ENCODE data around the gene SUMO2. TPM values are rescaled to one million over a fixed set of nuclear protein-coding genes. Genes with fewer than 3 reads are reported as not detected.
"Not testable (repeated sequence)": the region's sequence is repeated elsewhere in the genome, so short reads cannot be mapped to it uniquely, and the experiment has no call there.

Gene SUMO2
- polyA plus RNA-seq, 12 donors, result 315 to 505 (median 392) TPM; not detected in 1

DNA sequence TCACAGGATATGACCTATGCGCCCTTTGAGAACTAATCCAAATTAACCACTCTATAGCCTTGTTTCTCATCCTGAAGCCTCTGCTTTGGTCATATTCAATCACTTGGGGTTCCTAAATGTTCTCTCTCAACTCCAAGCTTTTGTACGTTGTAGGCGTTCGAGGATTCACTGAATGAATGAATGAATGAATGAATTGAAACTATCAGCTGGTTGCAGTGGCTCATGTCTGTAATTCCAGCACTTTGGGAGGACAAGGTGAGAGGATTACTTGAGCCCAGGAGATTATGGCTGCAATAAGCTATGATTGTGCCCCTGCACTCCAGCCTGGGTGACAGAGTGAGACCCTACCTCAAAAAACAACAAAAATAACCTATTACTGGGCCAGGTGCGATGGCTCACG lies 5.9 kb upstream of the SUMO2 start:
- DNase-seq, result no peak

DNA sequence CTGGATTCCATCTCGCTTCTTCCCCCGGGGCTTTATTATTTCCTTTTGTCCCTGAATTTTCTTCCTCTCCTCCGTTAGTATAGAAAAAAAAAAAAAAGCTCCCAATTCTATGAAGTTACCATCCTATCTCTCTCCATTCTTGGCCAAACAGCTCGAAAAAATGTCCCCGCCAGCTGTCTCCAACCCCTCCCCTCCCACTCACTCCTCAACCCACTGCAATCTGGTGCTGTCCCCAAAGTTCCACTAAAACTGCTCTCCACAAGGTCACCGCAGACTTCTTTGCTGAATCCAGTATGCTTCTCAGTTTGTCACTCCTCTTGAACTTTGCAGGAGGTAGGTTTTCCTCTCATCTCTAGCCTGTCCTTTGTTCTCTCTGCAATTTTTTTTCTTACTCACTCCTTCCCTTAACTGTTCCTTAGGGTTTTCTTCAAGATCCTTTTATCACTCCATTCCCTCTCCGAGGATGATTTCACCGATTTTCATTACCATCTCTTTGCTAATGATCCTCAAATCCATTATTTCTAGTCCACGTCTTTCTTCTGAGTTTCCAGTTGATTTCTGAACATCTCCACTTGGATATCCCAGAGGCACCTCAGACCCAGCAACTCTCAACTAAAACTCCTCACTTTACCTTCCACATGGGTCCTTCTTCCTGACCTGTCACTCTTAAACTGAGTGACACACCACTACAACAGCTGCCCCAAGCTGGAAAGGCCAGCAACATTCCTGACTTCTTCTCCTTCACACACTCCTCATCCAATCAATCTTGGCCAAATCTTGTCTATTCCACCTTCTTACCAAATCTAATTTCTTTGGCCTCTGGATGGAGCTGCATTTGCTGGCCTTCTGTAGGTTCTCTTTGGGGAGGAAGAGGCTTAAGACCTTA lies 1.5 kb upstream of the SUMO2 start:
- DNase-seq, result no peak

DNA sequence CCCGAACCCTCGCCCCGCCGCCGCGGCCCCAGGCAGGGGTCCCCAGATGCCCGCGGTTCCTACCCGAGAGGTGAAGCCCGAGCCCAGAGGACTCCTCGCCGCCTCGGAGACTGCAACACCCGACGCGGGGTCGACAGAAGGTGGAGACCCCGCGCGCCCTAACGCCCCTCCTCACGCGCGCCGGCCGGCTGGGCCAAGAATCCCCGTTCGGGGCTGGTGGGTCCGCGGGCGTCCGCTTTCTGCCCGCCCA lies 515 bp downstream of the SUMO2 start:
- no peak for DNase-seq

DNA sequence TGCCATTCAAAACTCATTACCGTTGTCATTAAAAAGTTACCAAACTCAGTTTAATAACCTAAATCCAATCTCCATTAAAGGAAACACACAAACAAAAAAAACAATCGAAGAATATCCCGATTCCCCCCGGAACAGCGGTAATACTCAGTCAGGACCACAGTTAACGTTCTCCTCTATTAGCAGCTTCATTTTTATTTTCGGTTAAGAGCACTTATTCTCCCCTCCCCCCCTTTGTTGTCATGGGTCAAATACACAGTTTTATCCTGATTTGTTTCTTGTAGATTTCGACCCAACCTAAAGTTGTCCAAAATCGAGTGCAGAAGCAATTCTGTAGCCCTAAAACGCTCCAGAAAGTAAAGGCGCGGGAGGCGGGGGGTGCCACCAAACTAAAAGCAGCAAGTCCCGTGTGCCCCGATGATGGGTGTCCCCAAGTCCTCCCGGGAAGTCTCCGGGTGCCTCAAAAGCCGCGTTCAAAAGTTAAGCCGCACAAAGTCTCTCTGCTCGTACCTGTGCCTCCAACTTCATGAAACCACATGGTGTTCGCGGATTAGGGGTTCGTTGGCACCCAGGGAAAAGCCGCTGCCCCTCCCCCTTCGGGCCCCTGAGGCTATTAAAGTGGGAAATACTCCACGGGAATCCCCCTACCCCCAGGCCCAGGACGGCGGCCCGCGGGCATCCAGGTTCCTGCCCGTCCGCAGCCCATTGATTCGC lies 996 bp downstream of the SUMO2 start:
- DNase-seq, result peak; percentile 14

DNA sequence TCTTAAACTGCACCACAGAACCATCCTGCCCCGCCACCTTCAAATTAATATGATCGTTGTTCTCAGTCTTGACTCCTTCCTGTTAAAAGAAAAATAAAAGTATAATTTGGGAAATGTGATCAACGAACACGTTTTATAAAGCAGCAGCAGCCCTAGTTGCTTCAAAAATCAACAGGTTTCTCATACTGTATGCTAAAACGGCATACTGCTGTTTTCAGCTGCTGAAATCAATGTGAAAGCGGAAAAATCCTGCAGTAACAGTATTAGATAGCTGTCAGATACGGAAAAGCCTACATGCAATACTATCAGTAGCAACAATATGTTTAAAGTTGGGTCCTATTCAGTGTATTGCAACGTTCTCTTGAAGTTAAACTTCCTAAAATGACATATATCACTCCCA lies 1.6 kb downstream of the SUMO2 start:
- no peak for DNase-seq

DNA sequence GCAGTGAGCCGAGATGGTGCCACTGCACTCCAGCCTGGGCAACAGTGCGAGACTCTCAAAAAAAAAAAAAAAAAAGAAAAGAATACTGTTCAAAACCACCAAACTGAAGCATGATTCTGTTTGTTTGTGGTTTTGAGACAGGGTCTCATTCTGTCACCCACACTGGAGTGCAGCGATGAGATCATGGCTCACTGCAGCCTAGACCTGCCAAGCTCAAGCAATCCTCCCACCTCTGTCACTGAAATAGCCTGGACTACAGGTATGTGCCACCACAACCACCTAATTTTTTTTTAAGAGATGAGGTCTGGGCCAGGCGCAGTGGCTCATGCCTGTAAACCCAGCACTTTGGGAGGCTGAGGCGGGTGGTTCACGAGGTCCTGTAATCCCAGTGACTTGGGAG lies 4.3 kb downstream of the SUMO2 start:
- DNase-seq, result no peak

DNA sequence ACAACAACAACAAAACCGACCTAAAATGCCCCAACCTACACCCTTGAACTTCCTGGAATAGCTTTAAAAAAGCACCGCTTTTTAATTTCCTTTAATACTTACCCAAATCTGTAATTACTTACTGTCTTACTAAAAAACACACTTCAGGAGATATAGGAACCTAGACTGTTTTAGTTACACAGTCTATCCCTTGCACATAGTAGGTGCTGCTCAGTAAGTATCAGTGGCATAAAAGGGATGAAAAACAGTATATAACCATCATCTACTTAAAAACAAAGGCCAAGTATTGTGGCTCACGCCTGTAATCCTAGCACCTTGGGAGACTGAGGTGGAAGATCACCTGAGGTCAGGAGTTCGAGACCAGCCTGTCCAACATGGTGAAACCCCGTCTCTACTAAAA lies 6.1 kb downstream of the SUMO2 start:
- no peak for DNase-seq

DNA sequence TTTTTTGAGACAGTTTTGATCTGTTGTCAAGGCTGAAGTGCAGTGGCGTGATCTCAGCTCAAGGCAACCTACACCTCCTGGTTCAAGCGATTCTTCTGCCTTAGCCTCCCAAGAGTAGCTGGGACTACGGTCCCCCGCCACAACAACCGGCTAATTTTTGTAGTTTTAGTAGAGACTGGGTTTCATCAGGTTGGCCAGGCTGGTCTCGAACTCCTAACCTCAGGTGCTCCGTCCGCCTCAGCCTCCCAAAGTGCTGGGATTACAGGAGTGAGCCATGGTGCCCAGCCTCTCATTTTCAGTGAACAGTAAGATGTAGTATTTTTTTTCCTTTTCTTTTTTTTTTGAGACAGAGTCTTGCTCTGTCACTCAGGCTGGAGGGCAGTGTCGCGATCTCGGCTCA lies 7.8 kb downstream of the SUMO2 start:
- DNase-seq, result no peak

DNA sequence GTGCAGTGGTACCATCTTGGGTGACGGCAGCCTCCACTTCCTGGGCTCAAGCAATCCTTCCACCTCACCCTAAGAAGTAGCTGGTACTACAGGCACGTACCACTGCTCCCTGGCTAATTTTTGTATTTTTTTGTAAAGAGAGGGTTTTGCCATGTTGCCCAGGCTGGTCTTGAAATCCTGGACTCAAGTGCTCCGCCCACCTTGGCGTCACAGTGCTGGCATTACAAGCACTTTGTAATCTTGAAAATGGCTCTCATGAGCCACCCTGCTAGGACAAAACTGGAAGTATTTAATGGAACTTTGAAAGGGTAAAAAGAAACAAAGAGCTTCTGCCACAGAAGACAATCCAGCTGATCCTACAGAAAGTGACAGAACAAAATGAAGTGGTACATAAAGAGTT lies 9.2 kb downstream of the SUMO2 start:
- no peak for DNase-seq

DNA sequence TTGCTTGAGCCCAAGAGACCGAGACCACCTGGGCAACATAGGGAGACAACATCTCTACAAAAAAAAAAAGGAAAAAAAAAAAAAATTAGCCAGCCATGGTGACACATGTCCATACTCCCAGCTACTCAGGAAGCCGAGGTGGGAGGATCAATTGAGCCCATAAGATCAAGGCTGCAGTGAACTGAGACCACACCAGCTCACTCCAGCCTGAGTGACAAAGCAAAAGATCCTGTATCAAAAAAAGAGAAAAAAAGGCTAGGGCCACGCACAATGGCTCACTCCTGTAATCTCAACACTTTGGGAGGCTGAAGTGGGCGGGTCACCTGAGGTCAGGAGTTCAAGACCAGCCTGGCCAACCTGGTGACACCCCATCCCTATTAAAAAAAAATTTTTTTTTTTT lies 13.8 kb downstream of the SUMO2 start:
- no peak for DNase-seq

DNA sequence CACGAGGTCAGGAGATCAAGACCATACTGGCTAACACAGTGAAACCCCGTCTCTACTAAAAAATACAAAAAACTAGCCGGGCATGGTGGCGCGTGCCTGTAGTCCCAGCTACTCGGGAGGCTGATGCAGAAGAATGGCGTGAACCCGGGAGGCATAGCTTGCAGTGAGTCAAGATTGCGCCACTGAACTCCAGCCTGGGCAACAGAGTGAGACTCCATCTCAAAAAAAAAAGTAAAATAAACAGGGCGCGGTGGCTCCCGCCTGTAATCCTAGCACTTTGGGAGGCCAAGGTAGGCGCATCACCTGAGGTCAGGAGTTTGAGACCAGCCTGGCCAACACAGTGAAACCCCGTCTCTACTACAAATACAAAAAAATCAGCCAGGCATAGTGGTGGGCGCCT lies 18.2 kb downstream of the SUMO2 start:
- DNase-seq, result not testable (repeated sequence)

DNA sequence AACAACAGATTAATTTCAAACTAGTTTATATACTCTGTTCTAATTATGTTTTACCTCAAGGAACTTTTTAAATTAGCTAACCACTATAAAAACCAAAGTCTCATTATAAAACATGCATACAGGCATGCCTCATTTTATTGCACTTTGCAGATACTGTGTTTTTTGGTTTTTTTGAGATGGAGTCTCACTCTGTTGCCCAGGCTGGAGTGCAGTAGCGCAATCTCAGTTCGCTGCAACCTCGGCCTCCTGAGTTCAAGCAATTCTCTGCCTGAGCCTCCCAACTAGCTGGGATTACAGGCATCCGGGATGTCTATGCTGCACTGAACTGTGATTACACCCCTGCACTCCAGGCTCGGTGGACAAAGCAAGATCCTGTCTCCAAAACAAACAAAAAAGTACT lies 19.7 kb downstream of the SUMO2 start:
- DNase-seq, result no peak

DNA sequence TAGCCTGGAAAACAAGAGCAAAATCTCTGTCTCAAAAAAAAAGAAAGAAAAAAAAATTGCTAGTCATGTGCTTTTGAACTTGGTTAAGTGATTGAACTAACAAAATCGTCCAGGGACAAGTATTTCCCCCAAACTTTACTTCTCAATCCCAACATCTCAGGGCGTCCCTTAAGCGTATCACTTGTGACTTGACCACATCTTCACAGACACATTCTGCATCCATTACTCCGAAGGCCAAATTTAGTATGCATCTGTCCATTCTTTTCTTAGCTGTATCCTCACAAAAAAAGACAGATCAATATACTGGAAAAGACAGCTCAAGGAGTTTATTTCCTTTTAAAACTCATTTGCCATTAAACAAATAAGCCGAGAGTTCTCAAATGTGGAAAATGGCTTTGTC lies 22.5 kb downstream of the SUMO2 start:
- no peak for DNase-seq

DNA sequence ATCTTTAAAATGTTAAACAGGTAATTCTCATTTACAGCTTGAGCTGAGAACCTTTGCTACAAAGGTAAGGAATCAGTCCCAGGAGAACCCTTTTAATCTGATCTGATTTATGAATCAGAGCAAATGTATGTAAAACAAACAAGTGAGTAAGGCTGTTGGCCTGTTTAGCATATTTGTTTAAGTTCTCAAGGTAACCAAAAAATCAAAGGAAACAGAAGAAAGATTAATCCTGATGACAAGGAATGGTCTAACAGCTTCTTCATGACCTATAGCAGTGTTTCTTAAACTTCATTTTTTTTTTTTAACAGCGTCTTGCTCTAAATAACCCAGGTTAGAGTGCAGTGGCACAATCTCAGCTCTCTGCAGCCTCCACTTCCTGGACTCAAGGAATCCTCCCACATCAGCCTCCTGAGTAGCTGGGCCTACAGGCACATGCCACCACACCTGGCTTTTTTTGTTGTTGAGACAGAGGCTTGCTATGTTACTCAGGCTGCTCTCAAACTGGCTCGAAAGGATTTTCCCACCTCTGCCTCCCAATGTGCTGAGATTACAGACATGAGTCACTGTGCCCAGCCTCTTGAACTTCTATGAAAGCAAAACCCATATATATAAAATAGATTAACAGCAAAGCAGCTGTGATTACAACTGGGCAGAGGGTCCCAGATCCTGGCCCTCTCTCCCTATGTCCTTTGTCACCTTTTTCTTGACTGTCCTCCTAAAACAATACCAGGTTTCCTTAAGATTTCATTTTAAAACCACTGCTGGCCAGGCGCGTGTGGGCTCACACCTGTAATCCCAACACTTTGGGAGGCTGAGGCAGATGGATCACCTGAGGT lies 23.3 kb downstream of the SUMO2 start:
- no peak for DNase-seq

DNA sequence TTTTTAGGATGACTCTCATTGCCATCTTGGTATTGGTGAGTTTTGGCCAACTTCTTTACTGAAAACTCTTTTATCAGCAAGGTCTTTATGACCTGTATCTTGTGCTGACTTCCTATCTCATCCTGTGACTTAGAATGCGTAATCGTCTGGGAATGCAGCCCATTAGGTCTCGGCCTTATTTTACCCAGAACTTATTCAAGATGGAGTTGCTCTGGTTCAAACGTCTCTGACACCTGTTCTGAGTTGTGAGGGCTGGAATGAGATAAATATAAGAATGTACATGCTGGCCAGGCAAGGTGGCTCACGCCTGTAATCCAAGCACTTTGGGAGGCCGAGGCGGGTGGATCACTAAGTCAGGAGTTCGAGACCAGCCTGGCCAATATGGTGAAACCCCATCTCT lies 24.3 kb downstream of the SUMO2 start:
- not testable (repeated sequence) for DNase-seq

DNA sequence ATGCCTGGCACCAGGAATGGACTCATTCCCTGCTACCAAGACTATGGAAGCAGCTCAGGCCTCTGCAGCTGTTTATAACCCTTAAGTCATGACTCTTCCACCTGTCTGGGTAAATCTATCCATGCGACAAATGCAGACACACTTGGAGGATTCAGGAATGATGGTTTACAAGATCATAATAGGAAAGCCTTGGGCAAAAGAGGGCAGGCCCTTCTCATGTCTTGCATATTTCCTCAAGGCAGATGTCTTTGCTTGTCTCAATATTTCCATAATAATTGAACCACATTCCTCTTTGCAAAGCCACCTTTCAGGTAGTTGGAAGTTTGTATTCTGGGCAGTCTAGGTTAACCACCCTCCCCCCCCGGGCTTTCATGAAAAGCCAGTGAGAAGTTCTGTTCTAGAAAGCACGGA lies 27.6 kb downstream of the SUMO2 start:
- DNase-seq, result peak; percentile 18

DNA sequence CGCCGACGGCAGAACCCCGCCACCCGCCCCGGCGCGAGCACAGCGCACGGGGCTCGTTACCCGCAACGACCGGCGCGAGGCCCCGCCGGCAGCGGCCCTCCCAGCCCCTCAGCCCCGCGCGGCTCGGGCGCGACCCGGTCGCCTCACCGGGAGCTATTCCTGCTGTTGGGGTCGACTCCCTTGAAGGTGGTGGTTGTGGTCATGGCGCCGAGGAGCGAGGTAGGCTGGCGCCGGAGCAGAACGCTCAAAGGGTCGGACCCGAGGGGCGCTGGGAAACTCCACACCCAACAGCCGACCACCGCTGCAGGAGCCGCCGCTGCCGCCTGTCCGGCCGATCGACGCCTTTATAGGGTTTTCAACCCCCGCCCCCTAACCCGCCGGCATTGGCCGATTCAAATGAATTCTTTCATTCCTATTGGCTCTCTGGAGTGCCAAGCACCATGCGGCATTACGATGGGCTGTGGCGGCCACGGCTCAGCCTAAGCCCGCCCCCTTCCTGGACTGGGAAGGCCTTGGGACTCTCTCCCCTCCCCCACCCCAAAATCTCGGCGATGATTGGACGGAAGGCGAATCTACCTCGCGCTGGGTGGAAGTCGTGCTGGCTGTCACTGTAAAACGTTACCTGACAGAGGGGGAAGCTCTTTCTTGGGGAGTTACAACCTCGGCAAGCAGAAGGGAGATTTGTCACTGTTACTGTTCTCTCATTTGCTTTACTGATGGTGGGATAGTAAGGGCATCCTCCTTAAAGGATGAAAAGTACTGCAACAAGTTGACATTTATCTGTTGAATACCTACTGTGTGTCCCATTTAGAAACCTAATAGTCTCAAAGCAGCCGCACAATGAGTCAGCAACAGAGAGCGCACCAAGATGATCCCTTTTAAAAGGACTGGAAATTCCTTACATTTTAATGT lies 28.3 kb downstream of the SUMO2 start, which contains the start of gene JPT1:
Gene JPT1 (minus strand): TSS at position 318 of the 912 bp plus-strand sequence. CDS start 115 bp downstream, at position 203.
- peak; percentile 98 for DNase-seq

DNA sequence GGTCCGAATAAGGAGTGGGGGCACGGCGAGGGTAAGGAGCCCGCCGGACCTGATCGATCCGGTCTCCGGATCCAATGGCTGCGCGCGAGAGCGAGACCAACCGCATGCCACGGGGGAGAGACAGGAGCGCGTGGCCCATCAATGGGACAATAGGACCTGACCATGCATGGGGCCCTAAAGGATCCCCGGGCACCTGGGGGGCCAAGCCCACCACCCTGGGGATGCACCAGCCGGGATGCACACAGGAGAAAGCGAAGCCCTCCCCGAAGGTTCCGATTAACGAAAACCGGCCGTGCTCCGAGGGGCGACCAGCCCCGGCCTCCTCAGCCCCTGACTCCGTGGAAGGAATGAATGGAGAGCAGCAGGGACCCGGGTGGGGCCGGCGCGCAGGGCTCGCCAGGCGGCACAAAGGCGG lies 29.0 kb downstream of the SUMO2 start:
- peak; percentile 21 for DNase-seq

DNA sequence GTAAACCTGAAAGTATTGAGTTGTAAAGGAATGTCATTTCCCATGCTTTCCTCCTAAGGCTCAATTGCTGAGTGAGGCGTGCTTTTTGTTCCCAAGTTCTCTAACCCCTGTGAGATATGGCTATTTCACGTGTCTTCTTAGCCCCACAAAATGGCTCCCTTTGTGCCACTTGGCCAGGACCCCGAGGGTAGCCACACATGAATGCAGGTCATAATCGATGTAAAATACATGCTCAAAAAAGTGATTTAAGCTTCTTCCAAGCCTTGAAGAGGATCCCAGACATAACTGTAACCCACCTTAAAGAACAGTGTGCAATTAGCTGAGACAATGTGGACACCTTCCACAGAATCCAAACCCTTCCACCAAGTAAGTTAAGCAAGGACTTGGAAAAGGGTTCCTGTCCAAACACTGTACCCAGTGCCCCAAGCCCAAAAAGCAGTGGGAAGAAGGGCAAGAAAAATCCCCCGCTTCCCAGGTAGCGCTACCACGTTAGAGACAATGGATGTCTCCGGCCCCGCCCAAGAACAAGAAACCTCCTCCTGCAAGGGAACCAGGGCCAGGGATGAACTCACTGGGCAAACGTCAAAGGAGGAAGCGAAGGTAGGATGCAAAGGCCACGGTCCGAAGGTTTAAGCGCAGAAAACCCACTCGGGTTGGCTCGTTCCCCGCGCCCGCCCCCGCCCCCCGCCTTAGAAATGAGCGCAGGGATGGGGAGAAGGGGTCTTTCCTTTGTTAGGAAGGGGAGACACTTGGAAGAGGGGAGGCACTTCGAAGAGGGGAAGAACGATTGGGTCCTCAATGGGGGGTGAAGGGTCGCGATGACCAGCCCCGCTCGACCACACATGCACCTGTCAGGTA lies 29.6 kb downstream of the SUMO2 start:
- DNase-seq, result peak; percentile 25

DNA sequence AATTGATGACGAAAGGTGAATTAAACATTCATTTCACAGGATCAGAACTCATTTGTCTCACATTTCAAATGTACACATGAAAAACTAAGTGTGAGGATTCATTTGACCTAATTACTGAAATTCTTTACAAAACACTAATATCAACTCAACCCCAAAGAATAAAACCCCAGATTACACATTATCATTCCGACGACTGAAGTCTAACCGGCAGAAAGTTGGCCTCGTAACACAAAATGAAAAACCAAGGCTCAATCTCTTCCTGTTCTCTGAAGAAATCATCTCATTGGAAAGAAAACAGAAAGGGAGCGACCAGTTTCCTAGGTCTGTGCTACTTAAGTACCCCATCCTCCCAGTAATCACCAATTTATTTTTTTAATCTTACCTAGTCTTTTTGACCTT lies 30.2 kb downstream of the SUMO2 start:
- DNase-seq, result no peak

Measured in muscle of arm (tissue), 12 donors.